Neural progenitor cell (in vitro differentiated cells): ENCODE results near the gene WASL.

Experiments used
- CTCF ChIP-seq: fragments of 200-600 bp; sonication (generic); IDR thresholded peaks from 2 replicates; pipeline ENCODE4 v1.5.1; 2017; ENCODE audit warnings: antibody characterized with exemption, mild to moderate bottlenecking
- EZH2 ChIP-seq: fragments of 200-600 bp; sonication (generic); IDR thresholded peaks from 2 replicates; pipeline ENCODE4 v1.6.1; 2017; ENCODE audit warnings: antibody characterized with exemption, mild to moderate bottlenecking, moderate library complexity
- EZH2phosphoT487 ChIP-seq: fragments of 200-600 bp; sonication (generic); IDR thresholded peaks from 2 replicates; pipeline ENCODE4 v1.6.1; 2017; ENCODE audit warnings: antibody characterized with exemption

GRCh38 chr7:123751821-123752220 is 3.0 kb upstream of the WASL start:
- no peak for TF ChIP-seq CTCF
- TF ChIP-seq EZH2 = no peak
- TF ChIP-seq EZH2phosphoT487 = no peak
